HG03095 (cell line): ENCODE data around the gene TMA16.
A peak's percentile ranks its signal among the peaks of the same experiment; 100 is the strongest.
"Not testable (repeated sequence)": the region's sequence is repeated elsewhere in the genome, so short reads cannot be mapped to it uniquely, and the experiment has no call there.

Experiments used
- ATAC-seq: cut with Tn5 transposase; IDR thresholded peaks from one replicate; pipeline ENCODE4 v1.9.1; 2021; ENCODE audit warnings: moderate library complexity; ENCODE audit not compliant: unreplicated experiment

Gene TMA16

GRCh38 chr4:163505374-163505773 lies 10.9 kb downstream of the TMA16 start:
- ATAC-seq: no peak

DNA sequence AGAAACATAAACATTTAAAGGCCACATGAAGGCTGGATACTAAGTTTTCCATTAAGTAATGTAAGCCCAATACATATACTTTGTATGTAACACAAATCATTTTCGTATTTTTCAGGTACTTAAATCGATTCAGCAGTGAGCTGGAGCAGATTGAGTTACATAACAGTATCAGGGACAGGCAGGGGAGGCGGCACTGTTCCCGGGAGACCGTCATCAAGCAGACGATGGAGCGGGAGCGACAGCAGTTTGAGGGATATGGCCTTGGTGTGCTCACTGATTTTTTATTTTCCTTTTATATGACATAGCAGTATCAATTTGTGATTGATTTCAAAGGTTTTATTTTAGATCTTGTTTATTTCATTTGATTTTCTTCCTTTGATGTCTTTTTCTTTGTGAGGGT lies 20.7 kb downstream of the TMA16 start:
- ATAC-seq: no peak

DNA sequence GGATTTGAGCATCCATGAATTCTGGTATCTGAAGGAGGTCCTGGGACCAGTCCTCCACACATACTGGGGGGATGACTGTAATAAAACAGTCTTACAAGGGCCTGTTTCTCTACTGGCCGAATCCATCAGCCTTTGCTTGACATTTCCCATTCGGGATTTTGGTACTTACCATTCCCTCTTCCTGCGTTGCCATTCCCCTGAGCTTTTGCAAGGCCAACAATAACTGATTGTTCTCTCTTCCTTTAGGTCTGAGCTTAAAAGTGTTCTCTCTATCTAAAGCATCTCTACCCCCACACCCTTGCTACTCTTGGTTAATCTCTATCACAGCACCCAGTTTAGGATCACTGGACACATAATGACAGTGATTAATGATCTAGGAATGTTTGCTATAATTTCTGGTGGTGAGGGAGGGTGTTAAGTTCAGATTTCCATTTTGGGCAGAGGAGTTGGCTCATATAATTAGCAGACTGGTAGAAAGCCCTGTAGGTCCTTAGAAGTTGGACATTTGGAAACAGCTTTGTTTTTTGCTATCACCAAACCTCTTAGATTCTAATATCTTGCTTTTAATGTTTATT lies 29.4 kb downstream of the TMA16 start:
- no peak for ATAC-seq

DNA sequence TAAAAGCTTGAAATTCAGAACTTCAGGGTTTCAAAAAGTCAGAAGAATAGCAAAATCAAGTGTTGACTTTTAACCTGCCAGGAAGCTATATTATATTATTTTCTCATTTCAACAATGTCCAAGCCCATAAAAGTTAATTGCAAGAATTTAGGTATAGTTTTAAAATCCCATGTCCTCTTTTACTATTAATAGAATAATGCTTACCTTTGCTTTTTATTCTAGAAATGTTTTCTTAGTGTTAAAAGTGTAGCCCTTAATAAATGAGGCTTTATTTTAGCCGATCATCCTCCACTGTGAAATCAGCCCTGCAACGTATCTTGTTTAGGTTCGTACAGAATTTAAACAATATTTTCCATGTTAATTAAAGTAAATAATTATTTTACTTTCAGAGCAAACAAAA lies 31.5 kb downstream of the TMA16 start:
- no peak for ATAC-seq

- ATAC-seq: no peak
Measured at GRCh38 chr4:163527172-163527571, 32.7 kb downstream of the TMA16 start.

DNA sequence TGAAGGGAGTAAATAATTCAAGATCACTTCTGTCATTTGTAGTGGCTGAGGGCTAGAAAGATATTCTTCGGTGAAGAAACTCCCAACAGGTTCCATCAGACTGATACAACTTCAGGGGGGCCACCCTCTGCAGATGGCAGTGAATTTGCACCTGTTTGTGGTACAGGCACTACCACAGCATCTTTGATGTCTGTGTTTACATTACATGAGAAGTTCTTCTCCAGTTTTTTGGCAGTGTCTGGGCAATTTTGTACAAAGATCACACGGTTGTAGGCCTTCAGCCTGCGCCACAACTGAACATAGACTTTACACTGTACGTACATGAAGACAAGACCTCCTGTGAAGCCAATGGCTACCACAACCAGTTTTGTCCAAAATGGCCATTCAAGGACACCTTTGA lies 34.2 kb downstream of the TMA16 start:
- ATAC-seq: no peak

GRCh38 chr4:163534056-163534455 lies 39.6 kb downstream of the TMA16 start:
- ATAC-seq: no peak

- ATAC-seq: no peak
Measured at GRCh38 chr4:163535657-163536056, 41.2 kb downstream of the TMA16 start.

DNA sequence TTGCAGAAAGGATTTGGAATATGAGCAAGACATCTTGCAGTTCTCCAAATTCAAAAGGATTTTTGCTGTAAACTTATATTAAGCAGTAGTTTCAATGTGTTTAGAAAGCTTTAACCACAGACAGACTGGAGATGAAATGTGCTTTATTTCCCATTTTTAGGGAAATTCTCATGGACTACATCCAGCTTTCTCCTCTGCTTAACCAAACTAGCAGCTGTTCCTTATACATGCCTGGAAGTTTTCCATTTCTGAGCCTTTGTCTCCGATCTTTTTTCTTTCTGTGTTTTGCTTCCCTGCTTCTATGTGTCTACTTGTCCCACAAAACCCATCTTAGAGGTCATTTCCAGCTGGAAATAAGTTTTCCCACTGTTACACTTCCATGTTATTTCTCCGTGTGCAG lies 41.6 kb downstream of the TMA16 start:
- ATAC-seq: no peak

DNA sequence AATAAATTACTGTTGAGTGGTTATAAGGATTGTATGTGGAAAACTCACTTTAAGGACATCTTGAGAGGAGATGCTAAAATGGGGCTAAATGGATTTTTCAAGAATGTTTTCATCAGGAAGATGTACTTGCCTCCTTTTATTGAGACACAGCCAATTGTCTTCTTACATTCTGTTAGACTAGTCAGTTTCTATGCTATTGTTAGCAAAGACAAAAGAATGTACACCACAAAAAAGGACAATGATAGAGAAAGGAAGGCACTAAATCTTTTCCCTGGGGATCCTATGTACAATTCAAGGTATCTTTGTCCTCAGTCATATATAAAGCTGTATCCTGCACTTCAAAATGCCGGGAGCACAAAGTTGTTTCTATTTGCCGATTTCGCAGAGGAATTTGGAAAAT lies 42.6 kb downstream of the TMA16 start:
- no peak for ATAC-seq

GRCh38 chr4:163538820-163539219 lies 44.3 kb downstream of the TMA16 start:
- not testable (repeated sequence) for ATAC-seq

DNA sequence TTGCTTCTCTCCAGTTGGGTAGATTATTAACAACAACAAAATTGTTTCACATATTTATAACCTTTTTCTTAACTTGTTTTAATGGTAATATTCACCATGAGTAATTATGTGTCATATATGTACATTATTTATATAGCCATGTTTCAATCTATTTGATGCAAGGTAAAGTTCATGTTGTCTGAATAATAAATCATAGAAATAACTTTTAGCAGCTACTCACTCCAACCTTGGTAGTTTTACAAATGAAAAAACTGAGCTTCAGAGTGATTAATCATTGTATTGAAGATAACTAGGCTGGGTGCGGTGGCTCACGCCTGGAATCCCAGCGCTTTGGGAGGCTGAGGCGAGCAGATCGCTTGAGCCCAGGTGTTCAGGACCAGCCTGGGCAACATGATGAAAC lies 46.0 kb downstream of the TMA16 start:
- ATAC-seq: no peak

DNA sequence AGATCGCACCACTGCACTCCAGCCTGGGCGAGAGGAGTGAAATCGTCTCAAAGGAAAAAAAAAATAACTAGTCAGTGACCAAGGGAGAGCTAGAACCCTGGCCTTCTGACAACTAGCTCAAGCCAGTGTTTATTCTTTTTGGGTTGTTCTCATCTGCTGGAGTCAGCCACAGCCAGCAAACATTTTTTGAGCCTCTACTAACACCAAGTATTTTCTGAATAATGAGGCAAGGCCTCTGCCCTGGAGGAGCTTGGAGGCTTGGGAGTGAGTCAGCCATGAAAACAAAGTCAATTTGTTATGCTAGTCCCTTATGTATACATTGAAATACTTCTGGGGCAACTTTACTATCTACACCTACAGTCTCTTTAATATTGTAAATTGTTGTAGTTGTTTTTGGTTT lies 46.5 kb downstream of the TMA16 start:
- ATAC-seq: no peak

GRCh38 chr4:163542275-163542674 lies 47.8 kb downstream of the TMA16 start:
- no peak for ATAC-seq

DNA sequence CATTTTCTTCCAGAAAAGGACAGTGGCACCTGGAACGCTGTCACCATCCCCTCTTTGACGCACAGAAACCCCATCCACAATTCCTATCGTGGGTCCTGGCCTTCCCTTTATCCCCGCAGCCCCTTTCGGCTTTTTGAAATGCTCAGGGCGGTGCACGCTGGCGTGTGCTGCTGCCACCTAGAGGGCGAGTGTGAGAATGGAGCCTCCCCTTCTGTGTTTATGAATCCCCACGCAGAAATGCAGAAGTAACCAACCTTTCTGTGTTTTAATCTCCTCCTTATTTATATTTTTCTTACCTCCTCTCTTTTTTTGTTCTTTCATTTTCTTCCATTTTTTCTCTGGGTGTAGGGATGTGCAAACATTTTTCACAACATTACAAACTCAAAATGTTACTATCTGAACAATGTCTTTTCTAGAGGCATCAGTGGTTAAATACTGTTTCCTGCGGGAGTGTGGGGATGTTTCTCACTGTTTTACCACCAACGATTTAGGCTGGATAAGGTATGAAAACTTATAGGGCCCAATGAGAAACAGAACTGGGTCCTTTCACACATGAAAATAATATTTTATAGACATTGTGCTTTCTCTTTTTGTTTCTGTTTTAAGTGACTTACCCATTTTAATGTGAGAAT lies 50.0 kb downstream of the TMA16 start:
- peak; percentile 89 for ATAC-seq

DNA sequence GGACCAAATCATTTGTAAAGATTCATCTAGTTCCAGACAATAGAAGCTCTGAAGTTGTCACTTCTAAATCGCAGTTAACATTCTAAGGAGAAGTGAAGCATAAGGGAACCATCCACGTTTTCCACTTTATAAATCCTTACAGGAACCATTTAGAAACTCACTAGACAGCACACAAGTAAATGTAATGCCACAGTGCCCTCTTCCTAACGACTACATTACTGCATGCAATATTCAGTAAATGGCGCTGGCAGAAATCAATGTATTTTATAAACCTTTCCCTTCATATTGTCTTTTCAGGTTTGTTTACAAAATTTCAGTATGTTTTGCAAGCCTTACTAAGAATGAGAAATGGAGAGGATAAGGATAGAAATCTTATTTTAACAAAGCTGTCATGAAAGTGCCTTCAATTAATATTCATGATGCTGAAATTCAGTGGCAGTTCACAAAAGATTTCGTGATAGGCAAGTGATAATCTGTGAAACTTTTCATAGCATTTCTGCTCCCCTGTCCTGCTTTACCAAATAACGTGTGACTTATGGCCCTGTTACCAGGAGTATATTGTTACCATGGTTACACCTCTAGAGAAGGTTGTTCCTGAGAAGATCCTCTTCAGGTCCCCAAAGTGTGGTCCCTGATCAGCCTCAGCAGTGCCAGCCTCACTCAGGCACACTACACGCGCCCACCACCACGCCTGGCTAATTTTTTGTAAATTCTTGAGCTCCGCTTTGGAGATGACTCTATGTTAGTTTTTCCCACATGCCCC lies 54.2 kb downstream of the TMA16 start:
- peak; percentile 39 for ATAC-seq

DNA sequence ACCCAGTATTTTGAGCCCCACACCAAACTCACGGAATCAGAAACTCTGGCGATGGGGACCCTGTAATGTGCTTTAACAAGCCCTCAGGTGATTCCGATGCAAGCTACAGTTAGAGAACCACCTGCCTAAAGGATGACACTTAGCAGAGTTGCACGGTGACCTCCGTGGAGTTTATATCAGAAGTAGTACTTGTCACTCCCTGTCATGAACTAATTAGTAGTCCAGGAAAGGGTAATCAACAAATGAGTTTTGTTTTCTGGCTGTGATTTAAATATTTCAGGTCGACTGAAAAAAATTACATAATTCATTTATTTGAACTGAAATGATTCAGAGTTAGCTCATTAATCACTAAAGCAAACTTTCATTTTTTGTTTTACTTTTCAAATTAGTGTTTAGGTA lies 56.4 kb downstream of the TMA16 start:
- no peak for ATAC-seq

- ATAC-seq: no peak
Measured at GRCh38 chr4:163553146-163553545, 58.7 kb downstream of the TMA16 start.

GRCh38 chr4:163554870-163555465 lies 60.5 kb downstream of the TMA16 start:
- no peak for ATAC-seq

DNA sequence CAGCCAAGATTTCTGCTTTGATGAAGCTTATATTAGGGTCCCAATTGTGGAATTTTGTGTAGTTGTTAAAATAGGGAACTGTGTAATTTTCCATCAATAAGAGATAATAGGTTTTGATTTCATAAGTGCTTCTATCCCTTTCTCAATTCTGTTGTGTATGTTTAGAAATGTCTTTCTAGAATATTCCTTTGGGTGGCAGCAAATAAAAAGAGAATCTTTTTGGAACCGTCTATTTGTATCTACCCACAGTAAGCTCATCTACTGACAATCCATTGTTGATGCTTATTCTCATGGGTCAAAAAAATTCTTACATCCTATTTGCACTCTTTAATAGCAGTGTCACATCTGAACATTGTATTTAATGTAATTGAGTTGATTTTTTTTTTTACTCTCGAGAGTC lies 61.7 kb downstream of the TMA16 start:
- ATAC-seq: peak; percentile 49

DNA sequence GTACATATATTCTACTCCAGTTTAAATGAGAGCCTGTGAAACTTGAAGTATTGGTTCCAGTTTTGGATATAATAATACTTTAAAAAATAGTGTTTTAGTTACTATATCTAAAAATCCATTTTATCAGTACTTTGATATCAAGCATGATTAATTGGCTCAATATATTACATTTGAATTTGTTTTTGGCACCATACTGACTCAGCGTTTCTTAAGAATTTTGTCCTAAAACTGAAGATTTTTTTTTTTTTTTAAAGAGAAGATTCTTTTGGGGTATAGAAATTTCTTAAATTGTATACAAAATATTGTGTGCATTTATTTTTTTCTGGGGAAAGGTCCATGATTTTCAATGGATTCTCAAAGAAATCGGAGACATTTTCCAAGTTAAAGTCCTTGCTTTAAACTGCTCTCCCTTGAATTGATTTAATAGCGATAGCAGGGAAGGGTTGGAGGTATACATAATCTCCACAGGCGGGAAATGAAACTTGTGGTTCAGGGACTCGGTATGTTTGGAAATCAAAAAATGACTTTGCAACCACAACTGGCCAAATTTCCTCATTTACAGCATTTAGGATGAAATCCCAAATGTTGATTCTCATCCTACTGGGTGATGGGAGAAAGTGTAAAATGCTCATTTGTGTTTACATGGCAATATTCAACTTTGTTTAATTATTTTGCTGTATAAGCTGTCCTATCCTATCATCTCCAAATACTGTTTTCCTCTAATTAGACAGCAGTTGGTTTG lies 62.3 kb downstream of the TMA16 start:
- no peak for ATAC-seq
